OCI-LY3 (cell line): ENCODE measurements around the gene NOL4L.

Experiments used
- H2AFZ ChIP-seq: fragments of 200-600, 300-600 bp; shearing (Covaris generic); 2 replicates; pipeline ENCODE4 v1.6.0; 2014; ENCODE audit warnings: antibody characterized with exemption, low read depth, low read length
- H3K27ac ChIP-seq: fragments of 200-600, 300-600 bp; sonication (generic); 2 replicates; pipeline ENCODE4 v1.5.1; 2014; ENCODE audit warnings: mild to moderate bottlenecking, low read length, moderate library complexity, mixed read lengths
- H3K27me3 ChIP-seq: fragments of 200-600, 300-600 bp; sonication (generic); 2 replicates; pipeline ENCODE4 v1.6.1; 2014; ENCODE audit warnings: low read depth, low read length, mixed read lengths
- H3K36me3 ChIP-seq: fragments of 200-600, 300-600 bp; sonication (generic); replicated peaks from 2 replicates; pipeline ENCODE3; 2014; ENCODE audit warnings: low read depth, low read length, mixed read lengths
- H3K4me1 ChIP-seq: fragments of 300-600, 200-600 bp; sonication (generic); 2 replicates; pipeline ENCODE4 v1.6.1; 2014; ENCODE audit warnings: low read length, mixed read lengths
- H3K4me2 ChIP-seq: fragments of 200-600, 300-600 bp; sonication (generic); 2 replicates; pipeline ENCODE4 v1.6.1; 2014; ENCODE audit warnings: low read length, mixed read lengths
- H3K4me3 ChIP-seq: fragments of 300-600, 200-600 bp; sonication (generic); 2 replicates; pipeline ENCODE4 v1.5.1; 2014; ENCODE audit warnings: antibody characterized with exemption, mild to moderate bottlenecking, low read length, moderate library complexity
- H3K79me2 ChIP-seq: fragments of 300-600, 200-600 bp; shearing (Covaris generic); 2 replicates; pipeline ENCODE4 v1.6.1; 2014; ENCODE audit warnings: mild to moderate bottlenecking, low read length, mixed read lengths
- H3K9ac ChIP-seq: fragments of 300-600, 200-600 bp; shearing (Covaris generic); 2 replicates; pipeline ENCODE4 v1.6.0; 2014; ENCODE audit warnings: mild to moderate bottlenecking, low read length, moderate library complexity
- H3K9me3 ChIP-seq: fragments of 200-600, 300-600 bp; shearing (Covaris generic); 2 replicates; pipeline ENCODE4 v1.6.1; 2014; ENCODE audit warnings: low read length, mixed read lengths; ENCODE audit not compliant: insufficient read depth
- H4K20me1 ChIP-seq: fragments of 200-600, 300-600 bp; sonication (generic); 2 replicates; pipeline ENCODE4 v1.6.1; 2016; ENCODE audit warnings: low read length, mixed read lengths; ENCODE audit not compliant: insufficient read depth
- EZH2phosphoT487 ChIP-seq: fragments of 200-600 bp; shearing (Covaris generic); IDR thresholded peaks from 2 replicates; pipeline ENCODE4 v1.6.1; 2018; ENCODE audit warnings: antibody characterized with exemption, mixed run types, low read depth
- TF ChIP-seq, protein P1 (sequence below): fragments of 200-600, 300-600 bp; sonication (generic); IDR thresholded peaks from 2 replicates; pipeline ENCODE4 v1.5.1; 2014; ENCODE audit warnings: antibody characterized with exemption, low read length, low read depth

Gene NOL4L

DNA sequence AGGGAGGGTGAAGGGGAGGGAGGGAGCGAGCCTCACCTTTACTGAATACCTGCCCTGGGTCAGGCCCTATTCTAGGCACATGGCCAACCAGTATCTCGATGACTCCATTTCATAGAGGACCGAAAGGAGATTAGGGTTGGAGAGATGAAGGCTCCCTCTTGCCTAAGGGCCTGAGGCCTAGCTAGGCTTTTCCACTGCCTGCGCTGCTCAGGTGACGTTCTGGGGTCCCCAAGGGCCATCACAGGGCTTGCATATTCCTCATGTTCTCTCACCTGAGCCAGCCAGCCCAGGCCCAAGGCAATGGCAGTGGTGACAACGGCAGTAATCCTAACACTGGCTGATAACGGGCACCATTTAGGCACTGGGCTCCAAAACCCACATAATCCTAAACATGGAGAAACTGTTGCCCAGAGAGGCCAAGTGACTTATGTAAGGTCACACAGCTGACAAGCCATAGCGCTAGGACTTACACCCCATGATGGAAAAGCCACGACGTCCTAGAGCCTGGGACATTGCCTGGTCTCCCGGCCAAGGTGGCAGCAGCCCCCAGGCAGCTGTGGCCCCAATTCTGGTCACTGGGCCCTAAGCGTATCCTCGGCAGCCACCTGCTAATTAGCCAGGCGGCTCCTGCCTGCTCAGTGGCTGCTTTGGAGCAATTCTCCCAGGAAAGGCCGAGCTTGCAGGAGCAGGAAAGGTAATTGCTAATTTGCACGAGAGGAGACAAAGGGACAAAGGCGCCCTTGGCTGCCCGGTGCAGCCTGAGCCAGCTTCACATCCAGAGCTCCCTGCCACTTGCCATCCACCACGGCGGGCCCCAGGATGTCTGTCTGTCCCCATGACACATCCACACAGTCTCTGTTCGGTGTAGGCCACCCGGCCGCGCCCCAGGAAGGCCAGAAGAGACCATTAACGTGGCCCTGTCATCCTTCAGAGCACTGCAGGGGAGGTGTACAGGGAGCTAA lies 21.5 kb downstream of the NOL4L start:
- Histone ChIP-seq H3K4me1 (no peaks in the 10 kb centered on the region), H2AFZ (no peak overlapping the region), H4K20me1 (no peaks in the 10 kb centered on the region), H3K79me2 (no peaks in the 10 kb centered on the region), H3K9me3 (no peaks in the 10 kb centered on the region), H3K27ac (no peak overlapping the region), H3K27me3 (peaks cover 10% of the 10 kb centered on the region), H3K36me3 (no peaks in the 10 kb centered on the region), H3K9ac (no peak overlapping the region), H3K4me2 (no peak overlapping the region), H3K4me3 (no peak overlapping the region)
- TF ChIP-seq, protein P1, sequence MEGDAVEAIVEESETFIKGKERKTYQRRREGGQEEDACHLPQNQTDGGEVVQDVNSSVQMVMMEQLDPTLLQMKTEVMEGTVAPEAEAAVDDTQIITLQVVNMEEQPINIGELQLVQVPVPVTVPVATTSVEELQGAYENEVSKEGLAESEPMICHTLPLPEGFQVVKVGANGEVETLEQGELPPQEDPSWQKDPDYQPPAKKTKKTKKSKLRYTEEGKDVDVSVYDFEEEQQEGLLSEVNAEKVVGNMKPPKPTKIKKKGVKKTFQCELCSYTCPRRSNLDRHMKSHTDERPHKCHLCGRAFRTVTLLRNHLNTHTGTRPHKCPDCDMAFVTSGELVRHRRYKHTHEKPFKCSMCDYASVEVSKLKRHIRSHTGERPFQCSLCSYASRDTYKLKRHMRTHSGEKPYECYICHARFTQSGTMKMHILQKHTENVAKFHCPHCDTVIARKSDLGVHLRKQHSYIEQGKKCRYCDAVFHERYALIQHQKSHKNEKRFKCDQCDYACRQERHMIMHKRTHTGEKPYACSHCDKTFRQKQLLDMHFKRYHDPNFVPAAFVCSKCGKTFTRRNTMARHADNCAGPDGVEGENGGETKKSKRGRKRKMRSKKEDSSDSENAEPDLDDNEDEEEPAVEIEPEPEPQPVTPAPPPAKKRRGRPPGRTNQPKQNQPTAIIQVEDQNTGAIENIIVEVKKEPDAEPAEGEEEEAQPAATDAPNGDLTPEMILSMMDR = no peak
- no peak for TF ChIP-seq EZH2phosphoT487

DNA sequence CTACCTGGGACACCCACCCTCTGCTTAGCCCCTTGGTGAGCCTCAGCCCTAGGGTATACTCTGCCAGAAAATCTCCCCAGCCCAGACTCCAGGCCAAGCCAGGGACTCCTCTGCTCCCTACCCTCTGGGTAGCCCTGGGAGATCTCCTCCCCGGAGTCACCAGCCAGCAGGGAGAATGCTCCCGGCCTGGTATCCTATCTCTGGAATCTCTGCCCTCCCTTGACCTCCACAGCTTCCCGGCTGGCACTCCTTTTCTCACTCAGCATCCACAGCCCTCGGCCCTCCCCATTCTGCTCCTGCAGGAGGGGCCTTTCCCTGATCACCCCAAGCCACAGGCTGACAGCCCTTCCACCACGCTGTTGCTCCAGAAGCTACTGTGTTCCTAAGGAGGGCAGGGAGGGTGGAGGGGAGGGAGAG lies 22.6 kb downstream of the NOL4L start:
- TF ChIP-seq, protein P1 = no peak
- TF ChIP-seq EZH2phosphoT487 = no peak
- H3K79me2 ChIP-seq = no peaks in the 10 kb centered on the region
- H3K36me3 ChIP-seq = no peaks in the 10 kb centered on the region
- no peak overlapping the region for H3K9ac ChIP-seq
- H4K20me1 ChIP-seq = no peaks in the 10 kb centered on the region
- no peaks in the 10 kb centered on the region for H3K9me3 ChIP-seq
- H3K4me1 ChIP-seq = no peaks in the 10 kb centered on the region
- H3K4me3 ChIP-seq = no peak overlapping the region
- no peak overlapping the region for H2AFZ ChIP-seq
- no peak overlapping the region for H3K27ac ChIP-seq
- H3K4me2 ChIP-seq = no peak overlapping the region
- H3K27me3 ChIP-seq = no peaks in the 10 kb centered on the region

DNA sequence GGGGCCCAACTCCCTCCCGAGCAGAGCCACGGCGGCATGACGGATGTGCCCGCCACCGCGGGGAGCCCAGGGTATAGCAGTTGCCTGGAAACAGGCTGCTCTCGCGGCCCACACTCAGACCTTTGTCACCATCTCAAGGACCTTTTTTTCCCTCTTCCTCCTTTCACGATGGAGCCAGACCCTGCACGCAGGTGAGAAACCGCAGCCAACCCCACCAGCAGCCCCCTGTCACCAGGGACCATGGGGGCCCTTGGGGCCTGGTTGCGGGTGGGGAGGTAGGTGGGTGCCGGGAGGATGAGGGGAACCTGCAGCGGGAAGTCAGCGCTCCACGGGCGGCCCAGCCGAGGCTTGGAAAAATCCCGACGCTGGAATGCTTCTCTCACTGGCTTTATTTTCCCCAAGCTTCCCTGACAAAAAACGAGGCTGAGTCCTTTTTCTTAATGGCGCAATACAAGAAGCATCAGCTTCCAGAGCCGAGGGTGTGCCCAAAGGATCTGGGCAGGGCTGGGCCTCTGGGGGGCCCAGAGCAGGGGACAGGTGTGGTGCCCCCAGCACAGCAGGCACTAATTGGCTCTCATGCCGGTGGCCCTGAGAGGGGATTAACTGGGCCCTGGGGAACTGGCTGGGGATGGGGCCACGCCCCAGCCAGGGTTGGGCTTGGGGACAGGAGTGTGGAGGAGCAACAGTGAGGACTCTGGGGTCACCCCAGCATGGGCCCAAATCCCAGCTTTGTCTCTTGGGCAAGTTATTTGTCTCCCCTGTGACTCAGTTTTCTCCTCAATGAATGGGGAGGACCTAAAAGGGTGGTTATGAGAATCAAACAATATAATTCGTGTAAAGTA lies 23.9 kb downstream of the NOL4L start:
- H3K4me1 ChIP-seq = no peaks in the 10 kb centered on the region
- H3K4me2 ChIP-seq = no peak overlapping the region
- H3K79me2 ChIP-seq = no peaks in the 10 kb centered on the region
- TF ChIP-seq, protein P1 = no peak
- no peak for TF ChIP-seq EZH2phosphoT487
- H3K9ac ChIP-seq = no peak overlapping the region
- H2AFZ ChIP-seq = no peak overlapping the region
- H3K9me3 ChIP-seq = no peaks in the 10 kb centered on the region
- H3K36me3 ChIP-seq = no peaks in the 10 kb centered on the region
- H3K4me3 ChIP-seq = no peak overlapping the region
- 0 out of 2 replicates have a peak, but pooled peaks cover 4% of the 10 kb centered on the region for H3K27me3 ChIP-seq
- no peak overlapping the region for H3K27ac ChIP-seq
- no peaks in the 10 kb centered on the region for H4K20me1 ChIP-seq
